GM19438 (cell line): ENCODE data around the gene COQ8B.

ENCODE experiments used
- ATAC-seq: cut with Tn5 transposase; IDR thresholded peaks from one replicate; pipeline ENCODE4 v1.9.1; 2021; ENCODE audit warnings: low read depth; ENCODE audit not compliant: unreplicated experiment

COQ8B gene

DNA sequence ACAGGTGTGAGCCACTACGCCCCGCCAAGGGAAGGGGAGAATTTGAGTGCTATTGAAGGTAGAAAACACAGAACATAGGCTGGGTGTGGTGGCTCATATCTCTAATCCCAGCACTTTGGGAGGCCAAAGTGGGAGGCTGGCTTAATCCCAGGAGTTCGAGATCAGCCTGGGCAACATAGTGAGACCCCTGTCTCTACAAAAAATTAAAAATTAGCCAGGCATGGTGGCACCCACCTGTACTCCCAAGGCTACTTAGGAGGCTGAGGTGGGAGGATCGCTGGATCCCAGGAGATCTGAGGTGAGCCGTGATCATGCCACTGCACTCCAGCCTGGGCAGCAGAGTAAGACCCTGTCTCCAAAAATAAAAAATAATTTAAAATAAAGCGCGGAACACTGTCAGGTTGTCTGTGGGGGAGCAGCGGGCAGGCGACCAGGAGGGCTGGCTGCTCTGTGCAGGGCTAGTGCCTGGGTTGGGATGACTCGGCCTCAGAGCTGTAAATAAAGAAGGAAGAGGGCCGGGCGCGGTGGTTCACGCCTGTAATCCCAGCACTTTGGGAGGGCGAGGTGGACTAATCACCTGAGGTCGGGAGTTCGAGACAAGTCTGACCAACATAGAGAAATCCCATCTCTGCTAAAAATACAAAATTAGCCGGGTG lies 74.5 kb downstream of the COQ8B start:
- no peak for ATAC-seq
